ENCODE results near the gene SLK.

GRCh38 chr10:104005172-104005863 lies 38.4 kb downstream of the SLK start:
- TF ChIP-seq POLR2A (IDR thresholded peaks at IDR 0.05) = no peak
- TF ChIP-seq CTCF (IDR thresholded peaks at IDR 0.05) = no peak
